ENCODE data around the gene NLRP1. TPM values are rescaled to one million over a fixed set of nuclear protein-coding genes. Genes with fewer than 3 reads are reported as not detected.

The NLRP1 gene
- total and polyA plus RNA-seq, 2 of the 13 experiments (the other 11 are each of a cell fraction or from before 2014, with no cell fraction given), result 3.4 to 3.7 TPM

DNA sequence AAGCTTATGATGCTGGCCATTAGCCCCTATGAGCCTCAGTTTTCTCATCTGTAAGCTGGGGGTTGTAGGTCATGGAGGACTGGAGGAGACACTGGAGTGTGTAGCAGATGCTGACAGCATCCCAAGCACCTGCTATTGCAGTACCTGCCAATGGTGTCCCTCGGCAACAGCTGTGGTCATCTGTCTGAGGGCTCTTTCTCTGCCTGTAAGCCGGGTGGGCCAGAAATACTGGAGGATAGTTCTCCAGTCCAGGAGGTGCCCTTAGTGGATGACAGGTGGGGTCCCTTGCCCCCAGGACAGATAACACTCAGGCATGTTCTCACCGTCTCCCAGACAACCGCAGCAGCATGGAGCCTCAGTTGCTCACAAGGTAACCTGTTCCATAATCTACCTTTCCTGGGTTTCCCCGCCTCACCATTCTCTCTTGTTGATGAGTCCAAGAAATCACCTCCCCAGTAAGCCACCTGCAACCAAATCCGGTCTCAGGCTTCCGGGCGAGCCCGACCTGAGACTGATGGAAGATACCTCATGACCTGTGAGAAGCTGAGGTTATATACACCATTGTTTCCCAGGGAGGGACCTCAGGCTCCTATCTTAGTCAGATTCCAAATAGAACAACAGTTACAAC lies 23.8 kb downstream of the NLRP1 start:
- Histone ChIP-seq H3K9ac (ENCODE audit: insufficient read depth, low read depth, low read length) (no peak overlapping the region), H3K4me3 (replicated peaks in 1 of 3; ENCODE audit: insufficient read depth in 1 of 3, low read depth in 2 of 3, low read length in 3 of 3) (no peak overlapping the region), H3K9me3 (ENCODE audit: low read length) (no peaks in the 10 kb centered on the region), H2AFZ (ENCODE audit: low read length) (no peak overlapping the region), H4K20me1 (ENCODE audit: insufficient read depth, low read length) (no peaks in the 10 kb centered on the region), H3K4me1 (ENCODE audit: insufficient read depth, low read length) (no peaks in the 10 kb centered on the region), H3K27ac (ENCODE audit: extremely low read length, insufficient read depth, low read length) (no peak overlapping the region), H3K79me2 (ENCODE audit: insufficient read depth, low read length) (no peaks in the 10 kb centered on the region), H3K36me3 (replicated peaks in 1 of 2; ENCODE audit: control insufficient read depth in 1 of 2, insufficient read depth in 2 of 2, low read length in 2 of 2) (no peaks in the 10 kb centered on the region), H3K27me3 (ENCODE audit: control insufficient read depth in 1 of 2, insufficient read depth in 2 of 2, low read length in 2 of 2) (peaks cover 4 to 17% of the 10 kb centered on the region in 2 experiments; a peak in 3 of 5 replicates), H3K4me2 (ENCODE audit: low read depth, low read length) (no peak overlapping the region)
- no peak for FAIRE-seq
- in situ Hi-C loops (cut with HindIII; ENCODE audit: extremely low pct_ligation_motif_present, low pct_unique_long_range_greater_than_20kb) (no loop called here), intact Hi-C loops (cut with micrococcal nuclease; ENCODE audit: unreplicated experiment) (no loop called here)
- 20% methylated on average over 9 of the region's 9 CpGs for WGBS (ENCODE audit: low lambda C conversion rate)
- ChIA-PET CTCF (ENCODE audit: low intra/inter-chr PET ratio, low total read pairs) (no interaction called here), POLR2A (no interaction called here)
- no TSS peak for BruUV-seq (replicated peaks)
- DNase-seq (ENCODE audit: low spot score), result no peak
- no peak for ATAC-seq
- TF ChIP-seq JDP2 (CRISPR knock-in tag; IDR thresholded peaks at IDR 0.05; ENCODE audit: borderline replicate concordance) (no peak), ZNF724P (CRISPR knock-in tag; IDR thresholded peaks at IDR 0.05; ENCODE audit: borderline replicate concordance) (no peak), ZNF841 (CRISPR knock-in tag; IDR thresholded peaks at IDR 0.05; ENCODE audit: borderline replicate concordance) (no peak), ZFP36L2 (CRISPR knock-in tag; IDR thresholded peaks at IDR 0.05) (no peak), FOXA1 (IDR thresholded peaks at IDR 0.05) (no peak), FOXA1 (CRISPR knock-in tag; IDR thresholded peaks at IDR 0.05) (no peak), ZNF530 (CRISPR knock-in tag; IDR thresholded peaks at IDR 0.05; ENCODE audit: low read depth) (no peak)
- TF ChIP-seq, protein P1, sequence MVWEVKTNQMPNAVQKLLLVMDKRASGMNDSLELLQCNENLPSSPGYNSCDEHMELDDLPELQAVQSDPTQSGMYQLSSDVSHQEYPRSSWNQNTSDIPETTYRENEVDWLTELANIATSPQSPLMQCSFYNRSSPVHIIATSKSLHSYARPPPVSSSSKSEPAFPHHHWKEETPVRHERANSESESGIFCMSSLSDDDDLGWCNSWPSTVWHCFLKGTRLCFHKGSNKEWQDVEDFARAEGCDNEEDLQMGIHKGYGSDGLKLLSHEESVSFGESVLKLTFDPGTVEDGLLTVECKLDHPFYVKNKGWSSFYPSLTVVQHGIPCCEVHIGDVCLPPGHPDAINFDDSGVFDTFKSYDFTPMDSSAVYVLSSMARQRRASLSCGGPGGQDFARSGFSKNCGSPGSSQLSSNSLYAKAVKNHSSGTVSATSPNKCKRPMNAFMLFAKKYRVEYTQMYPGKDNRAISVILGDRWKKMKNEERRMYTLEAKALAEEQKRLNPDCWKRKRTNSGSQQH (CRISPR knock-in tag; IDR thresholded peaks at IDR 0.05; ENCODE audit: low read depth), result no peak

All from HepG2 (cell line).